ENCODE results near the gene AKAP13.
A peak's percentile ranks its signal among the peaks of the same experiment; 100 is the strongest.
"Not testable (repeated sequence)": the region's sequence is repeated elsewhere in the genome, so short reads cannot be mapped to it uniquely, and the experiment has no call there.

Gene AKAP13

DNA sequence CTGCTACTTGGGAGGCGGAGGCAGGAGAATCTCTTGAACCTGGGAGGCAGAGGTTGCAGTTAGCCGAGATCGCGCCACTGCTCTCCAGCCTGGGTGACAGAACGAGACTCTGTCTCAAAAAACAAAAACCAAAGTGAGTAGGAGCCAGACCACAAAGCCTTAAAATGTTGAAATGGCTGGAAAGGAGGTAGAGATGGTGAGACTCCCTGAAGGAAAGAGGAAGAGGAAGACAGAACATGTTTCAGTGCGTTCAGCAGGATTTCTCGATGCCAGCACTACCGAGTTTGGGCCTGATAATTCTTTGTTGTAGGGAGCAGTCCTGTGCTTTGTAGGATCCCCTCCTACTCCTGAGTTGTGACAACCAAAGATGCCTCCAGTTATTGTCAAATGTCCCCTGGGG is 189.9 kb downstream of the AKAP13 start:
- no peak overlapping the region for H3K4me3 ChIP-seq (ENCODE audit: low read length)
- no peak for DNase-seq (ENCODE audit: low read depth, low spot score)

DNA sequence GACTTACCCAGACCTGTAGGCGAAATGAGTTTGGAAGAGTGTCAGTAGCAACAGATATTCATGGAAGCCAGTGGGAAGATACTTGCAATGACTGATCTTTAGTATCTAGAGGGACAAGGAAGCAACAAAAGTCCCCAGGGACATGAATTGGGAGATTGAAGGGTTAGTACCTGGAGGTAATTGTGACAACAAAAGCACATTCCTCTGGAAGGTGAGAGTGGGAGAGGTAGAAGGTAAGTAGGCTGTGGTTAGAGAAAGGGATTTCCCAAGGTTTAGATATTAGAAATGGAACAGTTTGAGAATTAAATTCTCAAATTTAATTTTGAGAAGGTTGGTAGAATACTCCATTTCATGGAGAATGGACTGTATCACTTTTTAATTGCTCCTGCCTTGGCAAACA is 191.4 kb downstream of the AKAP13 start:
- DNase-seq (ENCODE audit: low read depth, low spot score) = no peak
- H3K4me3 ChIP-seq (ENCODE audit: low read length) = no peak overlapping the region

DNA sequence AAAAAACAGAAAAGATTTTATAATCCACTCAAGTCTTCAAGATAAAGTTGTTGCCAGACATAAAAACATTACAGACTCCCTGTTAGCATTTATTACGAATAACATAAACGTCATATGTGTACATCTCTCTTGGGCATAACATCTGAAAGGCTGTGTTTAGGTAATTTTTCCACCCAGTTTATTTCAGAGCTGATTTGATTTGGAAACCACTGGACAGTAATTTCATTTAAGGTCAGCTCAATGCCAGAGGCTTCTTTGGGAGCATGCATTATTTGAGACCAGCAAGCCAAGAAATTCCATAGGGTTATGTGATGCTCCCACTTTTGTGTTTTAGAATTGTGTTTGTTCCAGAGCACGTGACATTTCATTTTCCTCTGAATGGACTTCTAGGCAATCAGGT is 196.0 kb downstream of the AKAP13 start:
- no peak for DNase-seq (ENCODE audit: low read depth, low spot score)
- no peak overlapping the region for H3K4me3 ChIP-seq (ENCODE audit: low read length)

DNA sequence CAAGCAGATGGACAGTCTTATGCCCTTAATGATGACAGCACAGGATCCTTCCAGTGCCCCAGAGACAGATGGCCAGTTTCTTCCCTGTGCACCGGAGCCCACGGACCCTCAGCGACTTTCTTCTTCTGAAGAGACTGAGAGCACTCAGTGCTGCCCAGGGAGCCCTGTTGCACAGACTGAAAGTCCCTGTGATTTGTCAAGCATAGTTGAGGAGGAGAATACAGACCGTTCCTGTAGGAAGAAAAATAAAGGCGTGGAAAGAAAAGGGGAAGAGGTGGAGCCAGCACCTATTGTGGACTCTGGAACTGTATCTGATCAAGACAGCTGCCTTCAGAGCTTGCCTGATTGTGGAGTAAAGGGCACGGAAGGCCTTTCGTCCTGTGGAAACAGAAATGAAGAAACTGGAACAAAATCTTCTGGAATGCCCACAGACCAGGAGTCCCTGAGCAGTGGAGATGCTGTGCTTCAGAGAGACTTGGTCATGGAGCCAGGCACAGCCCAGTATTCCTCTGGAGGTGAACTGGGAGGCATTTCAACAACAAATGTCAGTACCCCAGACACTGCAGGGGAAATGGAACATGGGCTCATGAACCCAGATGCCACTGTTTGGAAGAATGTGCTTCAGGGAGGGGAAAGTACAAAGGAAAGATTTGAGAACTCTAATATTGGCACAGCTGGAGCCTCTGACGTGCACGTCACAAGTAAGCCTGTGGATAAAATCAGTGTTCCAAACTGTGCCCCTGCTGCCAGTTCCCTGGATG is 198.7 kb downstream of the AKAP13 start:
- H3K4me3 ChIP-seq (ENCODE audit: low read length) = no peak overlapping the region
- no peak for DNase-seq (ENCODE audit: low read depth, low spot score)

DNA sequence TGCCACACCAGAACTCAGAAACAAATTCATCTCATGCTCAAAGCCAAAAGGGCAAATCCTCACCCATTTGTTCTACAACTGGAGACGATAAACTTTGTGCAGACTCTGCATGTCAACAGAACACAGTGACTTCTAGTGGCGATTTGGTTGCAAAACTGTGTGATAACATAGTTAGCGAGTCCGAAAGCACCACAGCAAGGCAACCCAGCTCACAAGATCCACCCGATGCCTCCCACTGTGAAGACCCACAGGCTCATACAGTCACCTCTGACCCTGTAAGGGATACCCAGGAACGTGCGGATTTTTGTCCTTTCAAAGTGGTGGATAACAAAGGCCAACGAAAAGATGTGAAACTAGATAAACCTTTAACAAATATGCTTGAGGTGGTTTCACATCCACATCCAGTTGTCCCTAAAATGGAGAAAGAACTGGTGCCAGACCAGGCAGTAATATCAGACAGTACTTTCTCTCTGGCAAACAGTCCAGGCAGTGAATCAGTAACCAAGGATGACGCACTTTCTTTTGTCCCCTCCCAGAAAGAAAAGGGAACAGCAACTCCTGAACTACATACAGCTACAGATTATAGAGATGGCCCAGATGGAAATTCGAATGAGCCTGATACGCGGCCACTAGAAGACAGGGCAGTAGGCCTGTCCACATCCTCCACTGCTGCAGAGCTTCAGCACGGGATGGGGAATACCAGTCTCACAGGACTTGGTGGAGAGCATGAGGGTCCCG is 199.7 kb downstream of the AKAP13 start:
- no peak for DNase-seq (ENCODE audit: low read depth, low spot score)
- H3K4me3 ChIP-seq (ENCODE audit: low read length) = no peak overlapping the region

DNA sequence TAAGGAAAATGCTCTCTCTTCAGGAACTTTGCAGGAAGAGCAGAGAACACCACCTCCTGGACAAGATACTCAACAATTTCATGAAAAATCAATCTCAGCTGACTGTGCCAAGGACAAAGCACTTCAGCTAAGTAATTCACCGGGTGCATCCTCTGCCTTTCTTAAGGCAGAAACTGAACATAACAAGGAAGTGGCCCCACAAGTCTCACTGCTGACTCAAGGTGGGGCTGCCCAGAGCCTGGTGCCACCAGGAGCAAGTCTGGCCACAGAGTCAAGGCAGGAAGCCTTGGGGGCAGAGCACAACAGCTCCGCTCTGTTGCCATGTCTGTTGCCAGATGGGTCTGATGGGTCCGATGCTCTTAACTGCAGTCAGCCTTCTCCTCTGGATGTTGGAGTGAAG is 200.5 kb downstream of the AKAP13 start:
- no peak overlapping the region for H3K4me3 ChIP-seq (ENCODE audit: low read length)
- DNase-seq (ENCODE audit: low read depth, low spot score) = peak; percentile 58

DNA sequence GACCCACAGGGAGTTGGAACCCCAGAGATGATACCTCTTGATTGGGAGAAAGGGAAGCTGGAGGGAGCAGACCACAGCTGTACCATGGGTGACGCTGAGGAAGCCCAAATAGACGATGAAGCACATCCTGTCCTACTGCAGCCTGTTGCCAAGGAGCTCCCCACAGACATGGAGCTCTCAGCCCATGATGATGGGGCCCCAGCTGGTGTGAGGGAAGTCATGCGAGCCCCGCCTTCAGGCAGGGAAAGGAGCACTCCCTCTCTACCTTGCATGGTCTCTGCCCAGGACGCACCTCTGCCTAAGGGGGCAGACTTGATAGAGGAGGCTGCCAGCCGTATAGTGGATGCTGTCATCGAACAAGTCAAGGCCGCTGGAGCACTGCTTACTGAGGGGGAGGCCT is 201.1 kb downstream of the AKAP13 start:
- H3K4me3 ChIP-seq (ENCODE audit: low read length) = peak overlapping the region; percentile 52; the same call in 1 of the 2 replicates

DNA sequence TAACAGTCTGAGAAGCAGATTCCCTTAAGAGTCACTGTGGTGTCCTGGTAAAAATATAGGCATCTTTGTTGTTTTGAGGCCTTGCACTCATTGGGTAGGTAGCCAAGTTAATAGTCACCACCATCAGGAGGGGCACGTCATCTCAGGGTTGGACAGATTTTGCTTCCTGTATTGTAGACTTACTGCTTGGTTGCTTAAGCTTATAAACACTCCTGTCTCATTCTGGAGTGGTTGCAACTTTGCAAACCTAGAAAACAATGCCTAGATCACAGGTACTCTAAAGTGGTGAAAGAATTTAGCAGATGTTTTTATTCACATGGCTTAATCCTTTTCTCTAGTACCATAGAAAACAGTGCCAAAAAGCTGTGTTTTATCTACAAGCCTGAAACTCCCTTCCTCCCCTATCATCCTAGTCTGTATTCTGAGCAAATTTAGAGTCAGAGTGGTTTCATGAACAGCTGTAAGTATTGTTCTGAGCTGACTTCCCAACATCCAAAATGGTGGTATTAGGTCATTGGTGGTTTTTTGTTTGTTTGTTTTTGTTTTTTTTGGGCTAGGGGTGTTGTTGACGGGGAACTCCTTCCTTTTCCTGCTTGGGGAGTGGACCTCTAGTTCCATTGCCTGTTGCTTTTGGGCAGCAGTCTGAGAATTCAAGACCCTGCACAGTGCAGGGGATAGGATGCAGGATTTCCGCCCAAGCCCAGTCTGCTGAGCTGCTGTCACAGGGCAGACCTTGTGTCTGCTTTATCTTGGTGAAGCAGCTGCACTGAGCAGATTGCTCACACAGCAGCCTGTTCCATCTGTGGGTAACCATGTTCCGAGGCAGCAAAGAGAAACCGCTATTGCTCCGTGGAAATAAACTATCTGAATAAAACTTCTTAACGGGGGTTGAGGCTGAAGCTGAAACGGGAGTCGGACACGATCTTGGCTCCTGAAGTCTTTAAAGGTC is 202.0 kb downstream of the AKAP13 start:
- peak; percentile 94 for DNase-seq (ENCODE audit: low read depth, low spot score)
- H3K4me3 ChIP-seq (ENCODE audit: low read length) = peak overlapping the region; percentile 52

More for the DNA sequence above, 201.1 kb downstream of the AKAP13 start:
- DNase-seq (ENCODE audit: low read depth, low spot score) = peak; percentile 49

DNA sequence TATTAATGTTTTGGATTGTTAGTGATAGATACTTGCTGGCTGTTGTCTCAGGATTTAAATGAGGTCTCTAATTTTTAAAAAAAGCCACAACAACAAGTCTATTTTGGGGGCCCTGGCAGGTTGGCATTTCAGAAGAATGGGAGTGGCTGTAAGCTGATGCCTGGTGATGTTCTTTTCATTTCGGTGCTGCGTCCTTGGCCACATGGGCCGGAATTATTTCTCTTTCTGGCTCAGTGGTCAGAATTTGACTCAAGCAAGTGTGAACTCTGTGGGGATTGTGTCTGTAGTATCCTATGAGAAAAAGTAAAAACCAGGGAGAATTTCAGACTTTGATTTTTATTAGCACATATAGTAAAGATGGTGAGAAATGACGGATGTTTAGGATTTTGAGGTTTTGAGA is 203.0 kb downstream of the AKAP13 start:
- H3K4me3 ChIP-seq (ENCODE audit: low read length) = peak overlapping the region; percentile 52

DNA sequence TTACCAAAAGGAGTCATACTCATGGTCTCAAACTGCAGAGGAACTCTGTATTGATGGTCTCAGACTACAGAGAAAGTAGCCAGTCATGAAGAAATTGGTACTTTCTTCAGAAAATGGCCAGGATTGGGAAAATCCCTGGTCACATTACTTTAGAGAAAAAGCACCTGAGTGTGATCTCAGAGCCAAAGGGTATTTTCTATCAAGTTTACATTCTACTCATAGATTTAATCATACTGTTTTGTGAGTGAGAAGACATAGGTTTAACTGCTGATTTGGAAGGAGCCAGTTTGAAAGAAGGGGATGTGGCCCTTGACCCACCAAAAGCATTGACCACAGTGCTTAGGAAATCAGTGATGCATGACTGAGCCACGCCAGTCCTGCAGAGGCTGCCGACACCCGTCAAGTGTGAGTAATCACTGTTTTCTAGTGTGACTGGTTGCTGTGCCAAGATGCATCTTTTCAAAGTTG is 203.6 kb downstream of the AKAP13 start:
- no peak for DNase-seq (ENCODE audit: low read depth, low spot score)
- H3K4me3 ChIP-seq (ENCODE audit: low read length) = no peak overlapping the region; the same call in 1 of the 2 replicates

More for the DNA sequence above, 203.0 kb downstream of the AKAP13 start:
- no peak for DNase-seq (ENCODE audit: low read depth, low spot score)

DNA sequence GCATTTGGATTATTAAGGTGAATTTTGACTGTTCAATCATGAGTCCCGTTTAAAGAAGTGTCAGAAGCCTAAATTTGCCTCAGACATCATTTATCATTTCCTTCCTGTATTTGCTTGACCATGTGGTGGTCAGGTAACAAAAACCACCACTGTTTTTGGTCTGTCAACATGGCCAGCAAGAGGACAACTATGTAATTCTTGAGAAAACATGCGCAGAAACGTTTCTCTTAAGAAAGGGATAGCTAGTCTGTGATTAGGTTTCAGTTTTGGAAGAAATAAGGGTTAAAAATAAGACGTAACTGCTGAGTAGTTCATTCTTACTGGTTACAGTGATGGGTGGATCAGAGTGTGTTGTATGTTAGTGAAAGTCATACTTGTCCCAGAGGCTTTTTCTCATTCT is 204.5 kb downstream of the AKAP13 start:
- H3K4me3 ChIP-seq (ENCODE audit: low read length) = no peak overlapping the region

DNA sequence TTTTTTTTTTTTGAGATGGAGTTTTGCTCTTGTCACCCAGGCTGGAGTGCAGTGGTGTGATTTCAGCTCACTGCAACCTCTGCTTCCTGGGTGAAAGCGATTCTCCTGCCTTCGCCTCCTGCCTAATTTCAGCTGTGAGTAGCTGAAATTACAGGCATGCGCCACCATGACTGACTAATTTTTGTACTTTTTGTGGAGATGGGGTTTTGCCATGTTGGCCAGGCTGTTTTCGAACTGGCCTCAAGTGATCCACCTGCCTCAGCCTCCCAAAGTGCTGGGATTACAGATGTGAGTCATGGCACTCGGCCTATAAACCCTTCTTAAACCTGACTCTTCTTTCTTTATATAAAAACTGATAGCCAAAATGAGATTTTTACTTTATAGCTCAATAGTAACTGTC is 205.8 kb downstream of the AKAP13 start:
- not testable (repeated sequence) for H3K4me3 ChIP-seq (ENCODE audit: low read length); DNase-seq (ENCODE audit: low read depth, low spot score)

More for the DNA sequence above, 204.5 kb downstream of the AKAP13 start:
- DNase-seq (ENCODE audit: low read depth, low spot score) = no peak

DNA sequence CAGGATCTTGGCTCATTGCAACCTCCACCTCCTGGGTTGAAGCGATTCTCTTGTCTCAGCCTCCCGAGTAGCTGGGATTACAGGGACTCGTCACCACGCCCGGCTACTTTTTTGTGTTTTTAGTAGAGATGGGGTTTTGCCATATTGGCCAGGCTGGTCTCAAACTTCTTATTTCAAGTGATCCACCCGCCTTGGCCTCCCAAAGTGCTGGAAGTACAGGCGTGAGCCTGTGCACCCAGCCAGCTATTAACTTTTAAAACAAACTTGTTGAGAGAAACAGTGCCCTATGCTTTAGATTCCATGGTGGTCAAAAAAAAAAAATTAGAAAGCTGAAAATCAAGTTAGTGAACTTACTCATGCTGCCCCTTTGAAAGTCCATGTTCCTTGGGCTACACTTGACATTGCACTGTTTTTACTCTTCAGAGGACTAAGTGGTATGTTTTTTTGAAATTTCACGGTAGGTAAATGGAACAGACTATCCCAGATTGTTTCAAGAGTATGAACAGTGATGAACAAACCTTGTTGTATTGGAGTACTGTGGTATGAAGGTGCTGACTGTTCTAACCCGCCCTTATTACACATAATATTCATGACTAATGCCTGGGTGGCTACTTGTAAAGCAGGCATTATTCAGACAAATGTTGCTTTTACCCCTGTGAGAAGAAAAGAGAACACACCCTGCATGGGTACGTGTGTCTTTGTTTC is 207.5 kb downstream of the AKAP13 start:
- no peak overlapping the region for H3K4me3 ChIP-seq (ENCODE audit: low read length)
- no peak for DNase-seq (ENCODE audit: low read depth, low spot score)

DNA sequence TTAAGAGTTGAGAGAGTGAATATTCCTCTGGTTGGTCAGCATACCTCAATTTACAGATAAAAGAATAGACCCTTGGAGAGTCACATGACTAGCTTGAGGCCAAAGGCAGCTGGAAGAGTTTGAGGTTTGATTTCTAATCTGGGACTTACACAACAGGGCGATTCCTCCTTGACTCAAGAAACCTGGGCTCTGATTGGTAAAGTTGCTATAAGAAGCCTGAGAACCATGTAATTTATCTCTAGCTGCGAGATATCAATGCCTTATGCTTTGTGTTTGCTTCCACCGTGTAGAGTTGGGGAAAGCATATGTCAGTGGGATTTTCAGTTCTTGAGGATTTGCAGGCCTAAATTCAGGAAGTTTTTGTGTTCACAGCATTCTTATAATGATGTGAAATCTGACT is 208.3 kb downstream of the AKAP13 start:
- no peak overlapping the region for H3K4me3 ChIP-seq (ENCODE audit: low read length)

DNA sequence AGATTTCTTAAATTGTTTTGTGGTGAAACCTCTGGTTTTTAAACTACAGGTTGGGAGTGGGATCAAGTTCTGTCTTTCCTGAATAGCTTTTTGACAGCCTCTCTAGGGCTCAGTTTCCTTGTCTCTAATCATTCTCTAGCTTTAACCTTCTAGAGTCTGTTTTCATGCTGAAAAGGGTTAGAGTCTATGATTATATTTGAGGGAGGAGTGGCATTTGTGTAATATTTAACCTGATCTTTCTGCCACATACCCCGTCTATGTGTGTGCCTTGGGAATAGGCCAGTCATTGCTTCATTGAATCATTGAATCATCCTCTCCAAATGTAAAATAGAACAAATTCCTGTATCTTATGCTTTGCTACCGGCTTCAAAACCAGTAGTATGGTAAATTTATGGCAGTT is 209.4 kb downstream of the AKAP13 start:
- DNase-seq (ENCODE audit: low read depth, low spot score) = no peak
- no peak overlapping the region for H3K4me3 ChIP-seq (ENCODE audit: low read length)

More for the DNA sequence above, 208.3 kb downstream of the AKAP13 start:
- DNase-seq (ENCODE audit: low read depth, low spot score) = no peak

DNA sequence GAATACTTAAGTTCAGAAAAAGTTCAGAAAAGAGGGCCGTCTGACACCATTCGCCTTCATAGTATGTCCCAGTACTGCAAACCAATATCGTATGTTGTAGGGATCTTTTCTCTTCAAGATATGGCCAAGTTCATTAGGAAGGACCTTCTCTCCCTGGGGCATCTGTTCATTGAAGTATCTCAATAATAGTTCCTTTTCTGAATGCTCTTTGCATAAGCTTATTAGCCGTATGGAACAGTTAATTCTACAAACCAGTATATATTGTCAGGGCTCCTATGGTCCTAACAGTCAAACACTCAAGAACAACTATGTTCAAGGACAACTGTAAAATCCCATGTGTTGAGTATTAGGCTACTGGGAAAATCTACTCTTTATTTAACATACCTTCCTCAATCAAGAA is 211.2 kb downstream of the AKAP13 start:
- no peak overlapping the region for H3K4me3 ChIP-seq (ENCODE audit: low read length)
- no peak for DNase-seq (ENCODE audit: low read depth, low spot score)

DNA sequence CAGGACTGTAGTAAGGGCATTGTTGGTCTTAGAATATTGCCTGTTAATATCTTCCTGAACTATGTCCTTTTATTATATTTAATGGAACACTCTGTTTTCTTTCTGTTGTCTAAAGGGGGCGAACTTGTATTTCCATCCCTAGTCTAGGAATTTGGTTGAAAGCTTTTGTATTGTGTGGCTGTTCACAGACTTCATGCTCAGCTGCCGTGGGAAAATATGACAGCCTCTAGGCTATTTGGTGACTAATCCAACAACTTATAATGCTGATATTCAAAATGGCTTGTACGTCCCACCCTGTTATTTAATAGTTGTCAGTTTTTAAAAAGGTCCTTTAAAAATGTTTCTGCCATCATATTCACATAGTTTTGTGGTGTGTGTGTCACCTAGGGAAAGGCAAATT is 211.7 kb downstream of the AKAP13 start:
- H3K4me3 ChIP-seq (ENCODE audit: low read length) = no peak overlapping the region
- no peak for DNase-seq (ENCODE audit: low read depth, low spot score)

DNA sequence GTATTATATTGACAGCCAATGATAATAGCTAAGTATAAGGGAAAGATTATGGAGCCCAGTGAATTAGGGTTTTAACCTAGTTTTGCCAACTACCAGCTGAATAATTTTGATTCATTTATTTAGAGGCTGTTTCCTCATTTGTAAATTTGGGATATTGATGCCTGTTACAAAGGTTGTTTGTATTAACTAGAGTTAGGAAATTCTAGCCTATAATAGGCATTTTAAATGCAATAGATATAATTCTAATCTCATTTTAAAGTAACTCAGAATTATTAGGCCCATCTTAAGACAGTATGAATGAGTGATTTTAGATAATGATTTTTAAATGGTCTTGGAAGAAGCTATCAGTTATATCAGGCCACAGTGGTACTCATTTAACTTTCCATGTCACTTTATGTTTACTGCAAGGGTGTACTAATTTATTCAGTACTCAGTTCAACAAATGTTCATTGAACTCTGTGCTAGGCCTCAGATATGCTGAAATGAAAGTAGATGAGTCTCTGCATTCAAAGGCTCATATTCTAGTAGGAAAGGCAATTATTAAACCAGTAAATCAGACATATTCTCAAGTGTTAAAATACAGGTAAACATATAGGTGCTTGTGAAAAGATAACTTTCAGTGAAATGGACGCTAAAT is 213.5 kb downstream of the AKAP13 start:
- no peak for DNase-seq (ENCODE audit: low read depth, low spot score)
- no peak overlapping the region for H3K4me3 ChIP-seq (ENCODE audit: low read length)
